WTC11 (cell line): ENCODE results near the gene BTBD10. TPM values are rescaled to one million over a fixed set of nuclear protein-coding genes. Genes with fewer than 3 reads are reported as not detected.

Experiments used
- ATAC-seq: fragments of 200-7000 bp; cut with Tn5 transposase; 2 replicates; pipeline ENCODE4 v1.10.0; 2021; ENCODE audit warnings: mild to moderate bottlenecking, moderate library complexity
- CTCF ChIA-PET: fragments of 300-600 bp; sonication (Branson Sonifier 250); formaldehyde crosslinking; loops from one replicate; lab custom pipeline; 2021; ENCODE audit warnings: antibody characterized with exemption; lab: Charles Lee
- POLR2A ChIA-PET: fragments of 350-600 bp; sonication (Branson Sonifier 250); formaldehyde crosslinking; loops from one replicate; lab custom pipeline; 2021; ENCODE audit warnings: antibody characterized with exemption; lab: Charles Lee
- DNase-seq: peaks from one replicate; pipeline ENCODE4 v3.0.0; 2021; ENCODE audit warnings: low spot score
- H3K27ac Mint-ChIP-seq: 2 replicates; pipeline ENCODE4 v1.8.0; 2021; ENCODE audit warnings: mixed read lengths
- H3K27me3 Mint-ChIP-seq: 2 replicates; pipeline ENCODE4 v1.8.0; 2021; ENCODE audit warnings: low read depth, mild to moderate bottlenecking, moderate library complexity, mixed read lengths
- H3K36me3 Mint-ChIP-seq: 2 replicates; pipeline ENCODE4 v1.8.0; 2021; ENCODE audit warnings: mixed read lengths
- H3K4me1 Mint-ChIP-seq: 2 replicates; pipeline ENCODE4 v1.8.0; 2022; ENCODE audit warnings: mixed read lengths
- H3K4me3 Mint-ChIP-seq: 2 replicates; pipeline ENCODE4 v1.8.0; 2021; ENCODE audit warnings: mild to moderate bottlenecking, moderate library complexity, mixed read lengths
- H3K9me3 Mint-ChIP-seq: 2 replicates; pipeline ENCODE4 v1.8.0; 2021; ENCODE audit warnings: mixed read lengths
- ELF4 ChIP-seq: sonication (generic); formaldehyde crosslinking; IDR thresholded peaks from 2 replicates; pipeline ENCODE4 v1.8.1; 2022; ENCODE audit warnings: low read depth, mild to moderate bottlenecking, moderate library complexity, missing genetic modification reagents
- ESRRA ChIP-seq: sonication (generic); formaldehyde crosslinking; IDR thresholded peaks from 2 replicates; pipeline ENCODE4 v1.8.1; 2022; ENCODE audit warnings: mild to moderate bottlenecking, missing genetic modification reagents, borderline replicate concordance
- FOXP1 ChIP-seq: sonication (generic); formaldehyde crosslinking; IDR thresholded peaks from 2 replicates; pipeline ENCODE4 v1.8.0; 2022; ENCODE audit warnings: missing genetic modification reagents, mild to moderate bottlenecking, moderate library complexity, borderline replicate concordance
- GABPB1 ChIP-seq: sonication (generic); formaldehyde crosslinking; IDR thresholded peaks from 2 replicates; pipeline ENCODE4 v1.8.1; 2023; ENCODE audit warnings: mild to moderate bottlenecking, missing genetic modification reagents
- GRHL2 ChIP-seq: fragments of 250-450 bp; sonication (Bioruptor Pico); IDR thresholded peaks from 2 replicates; pipeline ENCODE4 v1.8.0; 2022; ENCODE audit warnings: mild to moderate bottlenecking, moderate library complexity; ENCODE audit not compliant: insufficient replicate concordance, severe bottlenecking
- NFATC4 ChIP-seq: fragments of 250-450 bp; sonication (Bioruptor Pico); IDR thresholded peaks from 2 replicates; pipeline ENCODE4 v1.9.0; 2021; ENCODE audit warnings: mild to moderate bottlenecking
- NR3C1 ChIP-seq: sonication (generic); formaldehyde crosslinking; conservative IDR thresholded peaks from 2 replicates; pipeline ENCODE4 v1.8.1; 2023; ENCODE audit warnings: low read depth, mild to moderate bottlenecking, missing genetic modification reagents
- OVOL2 ChIP-seq: fragments of 250-450 bp; sonication (Bioruptor Pico); IDR thresholded peaks from 2 replicates; pipeline ENCODE4 v1.9.0; 2021; ENCODE audit warnings: mild to moderate bottlenecking, borderline replicate concordance
- RORB ChIP-seq: fragments of 250-450 bp; sonication (Bioruptor Pico); IDR thresholded peaks from 2 replicates; pipeline ENCODE4 v1.9.0; 2021; ENCODE audit warnings: mild to moderate bottlenecking
- SMAD4 ChIP-seq: sonication (generic); formaldehyde crosslinking; IDR thresholded peaks from 2 replicates; pipeline ENCODE4 v1.8.0; 2022; ENCODE audit warnings: mild to moderate bottlenecking, missing genetic modification reagents
- SOX15 ChIP-seq: fragments of 250-450 bp; sonication (Bioruptor Pico); IDR thresholded peaks from 2 replicates; pipeline ENCODE4 v1.9.0; 2021; ENCODE audit warnings: mild to moderate bottlenecking
- SP1 ChIP-seq: sonication (generic); formaldehyde crosslinking; conservative IDR thresholded peaks from 2 replicates; pipeline ENCODE4 v1.8.1; 2022; ENCODE audit warnings: missing genetic modification reagents
- TCF7 ChIP-seq: sonication (generic); formaldehyde crosslinking; IDR thresholded peaks from 2 replicates; pipeline ENCODE4 v1.8.0; 2022; ENCODE audit warnings: mild to moderate bottlenecking, low read depth, missing genetic modification reagents, moderate library complexity
- TEAD4 ChIP-seq: sonication (generic); formaldehyde crosslinking; IDR thresholded peaks from 2 replicates; pipeline ENCODE4 v1.8.0; 2022; ENCODE audit warnings: mild to moderate bottlenecking, missing genetic modification reagents
- ZNF219 ChIP-seq: sonication (generic); formaldehyde crosslinking; IDR thresholded peaks from 2 replicates; pipeline ENCODE4 v1.8.0; 2023; ENCODE audit warnings: missing genetic modification reagents, mild to moderate bottlenecking, borderline replicate concordance
- ZNF396 ChIP-seq: fragments of 250-450 bp; sonication (Bioruptor Pico); IDR thresholded peaks from 2 replicates; pipeline ENCODE4 v1.8.0; 2021; ENCODE audit warnings: mild to moderate bottlenecking, moderate library complexity, borderline replicate concordance
- total RNA-seq: library from RNA; stranded (reverse); gene quantifications from 3 replicates; pipeline ENCODE4 v1.2.3, GENCODE V29; 2021
- TF ChIP-seq, protein P1 (sequence below): sonication (generic); formaldehyde crosslinking; IDR thresholded peaks from 2 replicates; pipeline ENCODE4 v1.8.1; 2022; ENCODE audit warnings: mild to moderate bottlenecking, moderate library complexity, missing genetic modification reagents
- TF ChIP-seq, protein P2 (sequence below): fragments of 200-600 bp; IDR thresholded peaks from 2 replicates; pipeline ENCODE4 v1.8.0; 2022; ENCODE audit warnings: antibody characterized with exemption
- TF ChIP-seq, protein P3 (sequence below): sonication (generic); formaldehyde crosslinking; IDR thresholded peaks from 2 replicates; pipeline ENCODE4 v1.8.0; 2023; ENCODE audit warnings: mild to moderate bottlenecking, missing genetic modification reagents
- TF ChIP-seq, protein P4 (sequence below): sonication (generic); formaldehyde crosslinking; IDR thresholded peaks from 2 replicates; pipeline ENCODE4 v1.8.1; 2022; ENCODE audit warnings: low read depth, mild to moderate bottlenecking, moderate library complexity, missing genetic modification reagents, borderline replicate concordance
- TF ChIP-seq, protein P5 (sequence below): sonication (generic); formaldehyde crosslinking; IDR thresholded peaks from 2 replicates; pipeline ENCODE4 v1.8.0; 2022; ENCODE audit warnings: mild to moderate bottlenecking, missing genetic modification reagents
- TF ChIP-seq, protein P6 (sequence below): fragments of 250-450 bp; sonication (Bioruptor Pico); IDR thresholded peaks from 2 replicates; pipeline ENCODE4 v1.9.0; 2021; ENCODE audit warnings: mild to moderate bottlenecking, borderline replicate concordance

The BTBD10 gene
- total RNA-seq, 1 experiment from 2014 or later: 19.4 TPM

DNA sequence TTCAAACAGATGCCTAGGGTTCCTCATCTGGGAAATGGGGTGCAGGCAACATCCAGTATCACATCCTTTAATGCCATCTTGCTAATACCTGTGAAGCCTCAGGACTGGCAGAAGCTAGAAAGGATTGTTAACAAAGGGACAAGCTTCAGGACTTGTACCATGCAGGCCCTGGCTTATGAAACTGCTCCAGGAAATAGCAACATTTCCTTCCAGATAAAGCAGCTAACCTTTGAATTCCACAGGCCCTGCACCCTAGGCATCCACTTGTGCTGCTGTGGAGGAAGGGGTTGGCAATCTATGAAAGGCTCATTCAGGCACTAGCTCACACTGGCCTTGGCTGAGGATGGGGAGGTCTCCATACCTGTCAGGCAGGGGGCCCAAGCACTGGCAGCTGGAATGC, 87.2 kb downstream of the BTBD10 start:
- H3K27ac Mint-ChIP-seq: no peak overlapping the region
- H3K36me3 Mint-ChIP-seq: no peaks in the 10 kb centered on the region
- H3K9me3 Mint-ChIP-seq: no peaks in the 10 kb centered on the region
- no peaks in the 10 kb centered on the region for H3K27me3 Mint-ChIP-seq
- no peak for DNase-seq
- ChIA-PET POLR2A (no interaction called here), CTCF (interaction anchor here (1.0 to 1.9 kb wide), 4 partner anchors 9 to 137 kb away, joined by 3 to 10 read pairs (median 4); no protein-coding TSS in a partner anchor)
- TF ChIP-seq TCF7 (CRISPR knock-in tag): no peak
- TF ChIP-seq SMAD4 (CRISPR knock-in tag): no peak
- TF ChIP-seq ELF4 (CRISPR knock-in tag): no peak
- no peak for TF ChIP-seq ESRRA (CRISPR knock-in tag)
- no peak for TF ChIP-seq ZNF396 (CRISPR knock-in tag)
- TF ChIP-seq, protein P1, sequence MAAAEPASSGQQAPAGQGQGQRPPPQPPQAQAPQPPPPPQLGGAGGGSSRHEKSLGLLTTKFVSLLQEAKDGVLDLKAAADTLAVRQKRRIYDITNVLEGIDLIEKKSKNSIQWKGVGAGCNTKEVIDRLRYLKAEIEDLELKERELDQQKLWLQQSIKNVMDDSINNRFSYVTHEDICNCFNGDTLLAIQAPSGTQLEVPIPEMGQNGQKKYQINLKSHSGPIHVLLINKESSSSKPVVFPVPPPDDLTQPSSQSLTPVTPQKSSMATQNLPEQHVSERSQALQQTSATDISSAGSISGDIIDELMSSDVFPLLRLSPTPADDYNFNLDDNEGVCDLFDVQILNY: no peak
- TF ChIP-seq, protein P2, sequence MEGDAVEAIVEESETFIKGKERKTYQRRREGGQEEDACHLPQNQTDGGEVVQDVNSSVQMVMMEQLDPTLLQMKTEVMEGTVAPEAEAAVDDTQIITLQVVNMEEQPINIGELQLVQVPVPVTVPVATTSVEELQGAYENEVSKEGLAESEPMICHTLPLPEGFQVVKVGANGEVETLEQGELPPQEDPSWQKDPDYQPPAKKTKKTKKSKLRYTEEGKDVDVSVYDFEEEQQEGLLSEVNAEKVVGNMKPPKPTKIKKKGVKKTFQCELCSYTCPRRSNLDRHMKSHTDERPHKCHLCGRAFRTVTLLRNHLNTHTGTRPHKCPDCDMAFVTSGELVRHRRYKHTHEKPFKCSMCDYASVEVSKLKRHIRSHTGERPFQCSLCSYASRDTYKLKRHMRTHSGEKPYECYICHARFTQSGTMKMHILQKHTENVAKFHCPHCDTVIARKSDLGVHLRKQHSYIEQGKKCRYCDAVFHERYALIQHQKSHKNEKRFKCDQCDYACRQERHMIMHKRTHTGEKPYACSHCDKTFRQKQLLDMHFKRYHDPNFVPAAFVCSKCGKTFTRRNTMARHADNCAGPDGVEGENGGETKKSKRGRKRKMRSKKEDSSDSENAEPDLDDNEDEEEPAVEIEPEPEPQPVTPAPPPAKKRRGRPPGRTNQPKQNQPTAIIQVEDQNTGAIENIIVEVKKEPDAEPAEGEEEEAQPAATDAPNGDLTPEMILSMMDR: no peak
- TF ChIP-seq GABPB1 (CRISPR knock-in tag): no peak
- TF ChIP-seq NR3C1: no peak
- TF ChIP-seq ZNF219: no peak
- TF ChIP-seq SP1 (CRISPR knock-in tag): no peak
- no peak for TF ChIP-seq GRHL2 (CRISPR knock-in tag)
- TF ChIP-seq OVOL2 (CRISPR knock-in tag): no peak
- TF ChIP-seq, protein P3, sequence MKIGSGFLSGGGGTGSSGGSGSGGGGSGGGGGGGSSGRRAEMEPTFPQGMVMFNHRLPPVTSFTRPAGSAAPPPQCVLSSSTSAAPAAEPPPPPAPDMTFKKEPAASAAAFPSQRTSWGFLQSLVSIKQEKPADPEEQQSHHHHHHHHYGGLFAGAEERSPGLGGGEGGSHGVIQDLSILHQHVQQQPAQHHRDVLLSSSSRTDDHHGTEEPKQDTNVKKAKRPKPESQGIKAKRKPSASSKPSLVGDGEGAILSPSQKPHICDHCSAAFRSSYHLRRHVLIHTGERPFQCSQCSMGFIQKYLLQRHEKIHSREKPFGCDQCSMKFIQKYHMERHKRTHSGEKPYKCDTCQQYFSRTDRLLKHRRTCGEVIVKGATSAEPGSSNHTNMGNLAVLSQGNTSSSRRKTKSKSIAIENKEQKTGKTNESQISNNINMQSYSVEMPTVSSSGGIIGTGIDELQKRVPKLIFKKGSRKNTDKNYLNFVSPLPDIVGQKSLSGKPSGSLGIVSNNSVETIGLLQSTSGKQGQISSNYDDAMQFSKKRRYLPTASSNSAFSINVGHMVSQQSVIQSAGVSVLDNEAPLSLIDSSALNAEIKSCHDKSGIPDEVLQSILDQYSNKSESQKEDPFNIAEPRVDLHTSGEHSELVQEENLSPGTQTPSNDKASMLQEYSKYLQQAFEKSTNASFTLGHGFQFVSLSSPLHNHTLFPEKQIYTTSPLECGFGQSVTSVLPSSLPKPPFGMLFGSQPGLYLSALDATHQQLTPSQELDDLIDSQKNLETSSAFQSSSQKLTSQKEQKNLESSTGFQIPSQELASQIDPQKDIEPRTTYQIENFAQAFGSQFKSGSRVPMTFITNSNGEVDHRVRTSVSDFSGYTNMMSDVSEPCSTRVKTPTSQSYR (CRISPR knock-in tag): no peak
- TF ChIP-seq TEAD4 (CRISPR knock-in tag): no peak
- TF ChIP-seq, protein P4, sequence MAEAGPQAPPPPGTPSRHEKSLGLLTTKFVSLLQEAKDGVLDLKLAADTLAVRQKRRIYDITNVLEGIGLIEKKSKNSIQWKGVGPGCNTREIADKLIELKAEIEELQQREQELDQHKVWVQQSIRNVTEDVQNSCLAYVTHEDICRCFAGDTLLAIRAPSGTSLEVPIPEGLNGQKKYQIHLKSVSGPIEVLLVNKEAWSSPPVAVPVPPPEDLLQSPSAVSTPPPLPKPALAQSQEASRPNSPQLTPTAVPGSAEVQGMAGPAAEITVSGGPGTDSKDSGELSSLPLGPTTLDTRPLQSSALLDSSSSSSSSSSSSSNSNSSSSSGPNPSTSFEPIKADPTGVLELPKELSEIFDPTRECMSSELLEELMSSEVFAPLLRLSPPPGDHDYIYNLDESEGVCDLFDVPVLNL (CRISPR knock-in tag): no peak
- TF ChIP-seq, protein P5, sequence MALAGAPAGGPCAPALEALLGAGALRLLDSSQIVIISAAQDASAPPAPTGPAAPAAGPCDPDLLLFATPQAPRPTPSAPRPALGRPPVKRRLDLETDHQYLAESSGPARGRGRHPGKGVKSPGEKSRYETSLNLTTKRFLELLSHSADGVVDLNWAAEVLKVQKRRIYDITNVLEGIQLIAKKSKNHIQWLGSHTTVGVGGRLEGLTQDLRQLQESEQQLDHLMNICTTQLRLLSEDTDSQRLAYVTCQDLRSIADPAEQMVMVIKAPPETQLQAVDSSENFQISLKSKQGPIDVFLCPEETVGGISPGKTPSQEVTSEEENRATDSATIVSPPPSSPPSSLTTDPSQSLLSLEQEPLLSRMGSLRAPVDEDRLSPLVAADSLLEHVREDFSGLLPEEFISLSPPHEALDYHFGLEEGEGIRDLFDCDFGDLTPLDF (CRISPR knock-in tag): no peak
- no peak for TF ChIP-seq NFATC4 (CRISPR knock-in tag)
- no peak overlapping the region for H3K4me3 Mint-ChIP-seq
- ATAC-seq: no peak
- peaks cover 6% of the 10 kb centered on the region for H3K4me1 Mint-ChIP-seq

DNA sequence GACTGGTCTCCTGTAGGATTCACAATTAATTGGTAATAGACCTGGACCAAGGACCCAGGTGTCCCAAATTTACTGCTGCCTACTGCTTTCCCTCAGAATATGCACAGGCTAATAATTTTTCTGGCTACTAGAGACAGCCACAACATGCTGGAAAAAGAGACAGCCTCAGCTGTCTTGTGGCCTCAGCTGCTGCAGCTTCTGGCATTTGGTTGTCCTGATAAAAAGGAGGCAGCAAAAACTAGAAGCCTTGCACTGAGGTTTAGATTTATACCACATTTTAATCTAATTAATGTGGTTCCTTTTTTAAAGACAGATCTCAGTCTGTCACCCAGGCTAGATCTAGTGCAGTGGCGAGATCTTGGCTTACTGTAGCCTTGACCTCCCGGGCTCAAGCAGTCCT, 89.8 kb downstream of the BTBD10 start:
- ATAC-seq (no peak), DNase-seq (no peak)
- ChIA-PET POLR2A (no interaction called here), CTCF (interaction anchor here (1.1 kb wide), 2 partner anchors 12 to 19 kb away, joined by 3 to 6 read pairs; no protein-coding TSS in a partner anchor)
- H3K27me3 Mint-ChIP-seq: no peaks in the 10 kb centered on the region
- H3K9me3 Mint-ChIP-seq: no peaks in the 10 kb centered on the region
- no peak overlapping the region for H3K27ac Mint-ChIP-seq
- no peak overlapping the region for H3K4me3 Mint-ChIP-seq
- H3K36me3 Mint-ChIP-seq: no peaks in the 10 kb centered on the region
- no peaks in the 10 kb centered on the region for H3K4me1 Mint-ChIP-seq
- TF ChIP-seq, protein P6, sequence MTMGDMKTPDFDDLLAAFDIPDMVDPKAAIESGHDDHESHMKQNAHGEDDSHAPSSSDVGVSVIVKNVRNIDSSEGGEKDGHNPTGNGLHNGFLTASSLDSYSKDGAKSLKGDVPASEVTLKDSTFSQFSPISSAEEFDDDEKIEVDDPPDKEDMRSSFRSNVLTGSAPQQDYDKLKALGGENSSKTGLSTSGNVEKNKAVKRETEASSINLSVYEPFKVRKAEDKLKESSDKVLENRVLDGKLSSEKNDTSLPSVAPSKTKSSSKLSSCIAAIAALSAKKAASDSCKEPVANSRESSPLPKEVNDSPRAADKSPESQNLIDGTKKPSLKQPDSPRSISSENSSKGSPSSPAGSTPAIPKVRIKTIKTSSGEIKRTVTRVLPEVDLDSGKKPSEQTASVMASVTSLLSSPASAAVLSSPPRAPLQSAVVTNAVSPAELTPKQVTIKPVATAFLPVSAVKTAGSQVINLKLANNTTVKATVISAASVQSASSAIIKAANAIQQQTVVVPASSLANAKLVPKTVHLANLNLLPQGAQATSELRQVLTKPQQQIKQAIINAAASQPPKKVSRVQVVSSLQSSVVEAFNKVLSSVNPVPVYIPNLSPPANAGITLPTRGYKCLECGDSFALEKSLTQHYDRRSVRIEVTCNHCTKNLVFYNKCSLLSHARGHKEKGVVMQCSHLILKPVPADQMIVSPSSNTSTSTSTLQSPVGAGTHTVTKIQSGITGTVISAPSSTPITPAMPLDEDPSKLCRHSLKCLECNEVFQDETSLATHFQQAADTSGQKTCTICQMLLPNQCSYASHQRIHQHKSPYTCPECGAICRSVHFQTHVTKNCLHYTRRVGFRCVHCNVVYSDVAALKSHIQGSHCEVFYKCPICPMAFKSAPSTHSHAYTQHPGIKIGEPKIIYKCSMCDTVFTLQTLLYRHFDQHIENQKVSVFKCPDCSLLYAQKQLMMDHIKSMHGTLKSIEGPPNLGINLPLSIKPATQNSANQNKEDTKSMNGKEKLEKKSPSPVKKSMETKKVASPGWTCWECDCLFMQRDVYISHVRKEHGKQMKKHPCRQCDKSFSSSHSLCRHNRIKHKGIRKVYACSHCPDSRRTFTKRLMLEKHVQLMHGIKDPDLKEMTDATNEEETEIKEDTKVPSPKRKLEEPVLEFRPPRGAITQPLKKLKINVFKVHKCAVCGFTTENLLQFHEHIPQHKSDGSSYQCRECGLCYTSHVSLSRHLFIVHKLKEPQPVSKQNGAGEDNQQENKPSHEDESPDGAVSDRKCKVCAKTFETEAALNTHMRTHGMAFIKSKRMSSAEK: no peak
- TF ChIP-seq RORB (CRISPR knock-in tag) (no peak), FOXP1 (CRISPR knock-in tag) (no peak), SOX15 (CRISPR knock-in tag) (no peak)
